HG02678 (cell line): ENCODE results near the gene THAP12.

Experiments used
- ATAC-seq: cut with Tn5 transposase; IDR thresholded peaks from one replicate; pipeline ENCODE4 v1.9.1; 2021; ENCODE audit warnings: mild to moderate bottlenecking, moderate library complexity; ENCODE audit not compliant: unreplicated experiment

THAP12 gene

DNA sequence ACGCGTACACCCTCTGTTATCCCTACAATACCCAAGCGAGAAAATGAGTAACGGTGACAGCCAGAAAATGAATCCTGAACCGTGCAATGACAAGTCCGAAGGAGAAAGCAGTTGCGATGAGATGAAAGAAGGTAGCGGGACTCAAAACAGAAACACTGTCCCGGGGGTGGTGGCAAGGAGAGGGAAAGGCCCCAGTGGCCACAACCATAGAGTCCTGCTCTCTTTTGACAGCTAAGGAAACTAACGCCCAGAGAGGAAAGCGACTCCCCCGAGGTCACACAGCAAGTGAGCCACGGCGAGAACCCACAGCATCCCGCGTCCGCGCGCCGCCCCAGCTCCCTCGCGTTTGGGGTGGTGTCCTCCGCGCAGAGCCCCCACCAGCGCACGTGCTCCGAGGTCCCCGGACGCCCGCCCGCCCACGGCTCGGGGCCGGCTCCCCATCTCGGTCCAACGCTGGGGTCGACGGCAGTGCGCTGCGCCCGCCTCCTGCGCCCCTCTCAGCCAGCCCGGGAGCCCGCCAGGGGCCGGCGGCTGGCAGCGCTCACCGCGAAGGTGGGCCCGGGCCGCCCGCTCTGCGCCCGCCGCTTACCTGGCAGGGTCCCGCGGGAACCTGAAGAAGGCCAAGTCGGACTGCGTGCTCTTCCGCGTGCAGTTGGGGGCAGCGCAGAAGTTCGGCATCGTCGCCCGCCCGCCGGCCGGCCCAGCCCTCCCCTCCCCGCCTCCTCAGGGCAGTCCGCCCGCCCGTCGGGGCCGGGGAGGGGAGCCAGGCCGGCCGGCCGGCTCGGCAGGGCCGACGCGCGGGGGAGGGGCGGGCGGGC is 564 bp downstream of the THAP12 start:
- ATAC-seq: peak; percentile 11

GRCh38 chr11:76379807-76380158 is 1.1 kb downstream of the THAP12 start:
- ATAC-seq: no peak

DNA sequence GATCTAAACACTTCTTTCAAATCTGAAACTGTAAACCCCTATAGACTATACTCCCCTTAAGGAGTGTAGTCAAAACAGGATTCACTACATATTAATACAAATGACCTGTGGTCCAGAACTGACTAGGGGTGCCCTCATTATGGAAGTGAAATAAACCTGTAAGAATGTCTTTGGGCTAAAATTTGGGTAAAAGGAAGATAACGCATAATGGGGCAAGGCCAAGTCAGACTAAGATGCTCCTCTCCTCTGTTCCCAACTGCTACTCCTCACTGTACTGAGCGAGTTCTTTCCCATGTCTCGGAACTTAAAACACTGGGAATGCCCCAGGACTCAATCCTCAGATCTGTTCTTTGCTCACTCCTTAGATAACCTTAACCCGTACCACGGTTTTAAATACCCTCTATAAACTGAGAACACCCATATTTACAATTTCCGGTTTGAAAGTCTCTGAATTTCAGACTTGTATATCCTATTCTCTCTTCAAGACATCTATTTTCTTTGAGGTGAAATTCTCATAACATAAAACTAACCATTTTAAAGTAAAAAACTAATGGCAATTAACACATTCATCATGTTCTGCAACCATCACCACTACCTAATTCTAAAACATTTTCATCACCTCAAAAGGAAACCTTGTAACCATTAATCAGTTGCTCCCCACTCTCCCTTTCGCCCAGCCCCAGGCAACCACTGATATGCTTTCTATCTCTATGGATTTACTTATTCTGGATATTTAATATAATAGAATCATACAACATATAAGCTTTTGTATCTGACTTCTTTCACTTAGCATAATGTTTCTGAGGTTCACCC is 4.0 kb downstream of the THAP12 start:
- no peak for ATAC-seq

- peak; percentile 62 for ATAC-seq
Measured at GRCh38 chr11:76371170-76371569, 9.8 kb downstream of the THAP12 start.

DNA sequence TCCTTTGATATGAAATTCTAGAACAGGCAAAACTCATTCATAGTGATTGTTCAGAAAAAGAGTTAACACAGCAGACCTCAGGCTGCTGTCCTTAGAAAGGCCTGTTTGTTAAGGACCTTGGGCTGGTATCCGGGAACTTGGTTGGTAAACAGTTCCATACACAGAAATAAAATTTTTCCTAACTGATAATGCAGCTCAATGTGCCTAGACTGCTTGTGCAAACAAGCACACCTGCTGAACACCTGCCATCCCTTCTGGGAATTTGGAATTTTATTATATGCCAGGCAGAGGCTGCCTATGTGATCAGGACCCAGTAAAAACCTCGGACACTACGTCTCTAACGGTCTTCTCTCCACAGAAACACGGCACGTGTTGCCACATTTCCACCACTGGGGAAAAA is 11.5 kb downstream of the THAP12 start:
- ATAC-seq: no peak

DNA sequence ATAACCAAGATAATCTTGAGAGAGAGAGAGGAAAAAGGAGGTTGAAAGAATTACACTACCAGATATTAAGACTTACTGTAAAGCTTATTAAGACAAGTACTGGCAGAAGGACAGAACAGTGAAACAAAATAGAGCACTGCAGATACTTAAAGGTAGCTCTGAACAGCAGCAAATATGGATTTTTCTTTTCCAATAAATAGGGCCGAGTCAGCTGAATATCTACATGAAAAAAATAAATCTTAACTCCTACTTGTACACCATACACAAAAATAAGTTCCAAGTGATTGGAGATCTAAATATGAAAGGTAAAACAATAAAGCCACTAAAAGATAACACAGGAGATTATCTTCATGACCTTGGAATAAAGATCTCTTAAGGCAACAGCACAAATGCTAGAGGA is 12.4 kb downstream of the THAP12 start:
- ATAC-seq: no peak

- no peak for ATAC-seq
Measured at GRCh38 chr11:76365038-76365679, 15.8 kb downstream of the THAP12 start.

GRCh38 chr11:76362716-76363115 is 18.2 kb downstream of the THAP12 start:
- no peak for ATAC-seq

GRCh38 chr11:76361776-76362175 is 19.2 kb downstream of the THAP12 start:
- ATAC-seq: no peak

DNA sequence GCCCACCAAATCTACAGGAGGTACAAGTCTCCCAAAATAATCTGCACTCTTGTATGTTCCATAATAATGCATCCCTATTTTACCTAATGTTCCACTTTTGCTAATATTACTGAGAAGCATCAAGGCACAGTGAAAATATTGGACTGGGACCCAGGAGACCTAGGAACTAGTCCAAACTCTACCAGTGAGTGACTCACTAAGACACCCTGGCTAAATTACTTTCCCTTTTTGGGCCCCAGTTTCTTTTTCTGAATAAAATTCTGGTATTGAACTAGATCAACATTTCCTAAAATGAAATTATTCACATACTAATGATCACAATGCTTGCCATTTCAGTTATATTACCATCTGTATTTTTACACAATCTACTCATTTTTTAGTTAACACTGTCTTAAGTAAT is 19.6 kb downstream of the THAP12 start:
- no peak for ATAC-seq

- no peak for ATAC-seq
Measured at GRCh38 chr11:76355172-76355571, 25.8 kb downstream of the THAP12 start.

DNA sequence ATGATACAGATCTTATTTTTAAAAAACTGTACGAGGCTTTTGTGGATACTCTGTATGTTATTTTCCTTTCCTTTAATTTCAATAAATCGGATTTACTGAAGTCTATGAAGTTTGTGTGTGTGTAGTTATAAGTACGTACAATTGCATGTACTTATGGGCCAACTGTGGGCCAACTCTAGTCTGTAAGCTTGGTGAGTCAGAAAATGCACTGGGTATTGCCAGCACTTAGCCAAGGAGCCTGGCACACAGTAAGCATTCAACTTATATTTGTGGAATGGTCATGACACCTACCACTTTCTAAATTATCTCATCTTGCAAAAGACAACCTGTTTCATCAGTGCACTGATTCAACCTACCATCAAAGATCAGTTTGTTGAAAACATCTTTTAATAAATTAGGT is 32.6 kb downstream of the THAP12 start:
- ATAC-seq: no peak

GRCh38 chr11:76347466-76347865 is 33.5 kb downstream of the THAP12 start:
- ATAC-seq: no peak

DNA sequence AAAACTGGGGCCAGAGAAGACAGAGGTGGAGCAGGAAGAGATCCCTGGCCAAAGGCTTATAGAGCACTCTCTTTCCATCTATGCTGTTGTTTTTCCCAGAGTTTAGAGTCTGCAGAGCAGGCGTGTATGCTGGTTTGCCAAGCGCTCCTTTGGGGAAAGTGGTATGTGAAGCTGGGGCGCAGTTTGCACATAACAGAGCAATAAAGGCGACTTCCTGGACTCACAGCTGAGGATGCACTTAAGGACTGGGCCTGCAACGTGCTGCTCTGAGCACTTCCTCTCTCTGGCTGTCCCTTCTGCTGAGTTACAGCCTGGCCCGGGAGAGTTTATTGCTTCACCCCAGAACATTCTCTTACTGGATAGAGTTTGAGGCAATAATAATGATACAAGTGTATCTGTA is 41.7 kb downstream of the THAP12 start:
- ATAC-seq: no peak

DNA sequence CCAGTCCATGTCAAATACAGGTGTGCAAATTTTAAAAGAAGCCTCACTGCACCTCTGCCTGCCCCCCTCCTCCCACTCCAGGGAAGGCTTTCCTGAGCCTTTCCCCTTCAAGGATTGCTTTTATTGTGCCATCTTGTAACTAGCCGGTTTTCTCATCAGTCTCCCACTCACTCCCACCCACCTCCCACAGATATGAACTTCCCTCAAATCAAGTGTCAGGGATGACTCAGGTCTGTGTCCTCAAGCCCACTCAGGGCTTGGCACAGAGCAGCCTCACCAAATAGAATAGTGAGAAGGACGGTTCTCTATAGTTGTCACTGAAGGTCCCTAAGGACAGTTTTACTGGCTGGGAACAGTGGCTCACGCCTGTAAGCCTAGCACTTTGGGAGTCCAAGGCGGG is 43.0 kb downstream of the THAP12 start:
- no peak for ATAC-seq

GRCh38 chr11:76337469-76337868 is 43.5 kb downstream of the THAP12 start:
- no peak for ATAC-seq

DNA sequence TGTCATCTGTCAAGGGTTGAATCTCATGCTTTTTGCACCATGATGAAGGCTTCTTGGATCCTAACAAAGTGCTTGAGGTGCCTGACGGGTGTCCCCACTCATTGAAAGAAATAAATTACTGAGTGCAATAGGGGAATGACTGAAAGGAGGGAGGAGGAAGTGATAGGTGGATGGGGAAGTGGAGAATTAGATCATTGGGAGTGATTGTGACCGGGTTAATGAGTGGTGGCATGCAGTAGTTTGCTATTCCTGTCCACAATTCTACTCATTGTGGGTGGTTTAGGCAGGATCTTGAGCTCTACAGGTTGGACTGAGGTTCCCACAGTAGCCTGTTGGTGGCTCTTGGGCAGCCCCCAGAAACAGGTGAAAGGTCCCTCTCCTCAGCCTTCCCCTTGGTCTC is 44.3 kb downstream of the THAP12 start:
- no peak for ATAC-seq

- no peak for ATAC-seq
Measured at GRCh38 chr11:76335842-76336241, 45.1 kb downstream of the THAP12 start.

GRCh38 chr11:76334826-76335389 is 46.0 kb downstream of the THAP12 start:
- ATAC-seq: no peak

DNA sequence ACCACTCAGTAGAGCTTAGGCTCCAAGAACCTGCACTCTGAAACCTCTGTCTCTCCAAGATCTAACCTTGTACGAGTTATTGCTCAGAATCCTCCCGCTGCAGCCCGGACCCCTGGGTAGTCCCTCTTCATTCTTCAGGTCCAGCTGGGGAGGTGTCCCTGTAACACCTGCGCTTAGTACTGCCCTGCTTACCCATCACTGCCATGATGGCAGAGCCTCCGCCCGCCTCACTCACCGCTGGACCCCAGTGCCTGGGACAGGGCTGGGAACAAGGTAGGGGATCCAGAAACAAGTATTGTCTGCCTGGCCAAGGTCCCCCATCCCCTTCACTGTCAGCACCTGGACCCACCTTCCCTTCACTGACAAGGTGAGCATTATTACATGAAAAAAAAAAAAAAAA is 50.3 kb downstream of the THAP12 start:
- no peak for ATAC-seq

DNA sequence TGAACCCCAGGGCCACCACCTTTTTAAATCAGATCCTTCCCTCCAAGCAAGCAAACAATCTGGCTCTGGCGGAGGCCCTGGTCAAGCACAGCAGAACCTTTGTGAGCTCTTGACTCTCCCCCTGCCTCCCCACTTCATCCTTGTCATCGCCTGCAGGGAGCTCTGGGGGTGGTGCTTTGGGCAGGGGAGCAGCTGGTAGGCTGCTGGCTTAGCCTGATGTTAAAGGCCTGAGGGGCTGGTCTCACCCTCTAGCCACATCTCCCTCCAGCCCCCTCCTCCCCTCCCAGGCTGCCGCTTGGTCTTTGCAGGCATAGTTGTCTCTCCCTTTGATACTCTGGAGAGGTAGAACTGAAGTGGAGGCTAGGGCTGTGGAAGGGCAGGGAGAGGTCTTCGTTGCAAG is 50.9 kb downstream of the THAP12 start:
- ATAC-seq: no peak
